ENCODE results near the gene BNIP3.
"Not testable (repeated sequence)": the region's sequence is repeated elsewhere in the genome, so short reads cannot be mapped to it uniquely, and the experiment has no call there.

DNA sequence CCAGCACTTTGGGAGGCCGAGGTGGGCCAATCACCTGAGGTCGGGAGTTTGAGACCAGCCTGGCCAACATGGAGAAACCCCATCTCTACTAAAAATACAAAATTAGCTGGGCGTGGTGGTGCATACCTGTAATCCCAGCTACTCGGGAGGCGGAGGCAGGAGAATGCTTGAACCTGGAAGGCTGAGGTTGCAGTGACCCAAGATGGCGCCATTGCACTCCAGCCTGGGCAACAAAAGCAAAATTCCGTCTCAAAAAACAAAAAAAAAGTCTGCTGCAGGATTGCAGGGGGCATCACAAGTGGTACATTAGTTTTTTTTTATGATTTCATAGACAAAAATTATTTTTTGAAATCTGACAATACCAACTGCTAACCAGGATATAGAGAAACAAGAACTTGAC lies 5.1 kb upstream of the BNIP3 start:
- TF ChIP-seq, protein P1, sequence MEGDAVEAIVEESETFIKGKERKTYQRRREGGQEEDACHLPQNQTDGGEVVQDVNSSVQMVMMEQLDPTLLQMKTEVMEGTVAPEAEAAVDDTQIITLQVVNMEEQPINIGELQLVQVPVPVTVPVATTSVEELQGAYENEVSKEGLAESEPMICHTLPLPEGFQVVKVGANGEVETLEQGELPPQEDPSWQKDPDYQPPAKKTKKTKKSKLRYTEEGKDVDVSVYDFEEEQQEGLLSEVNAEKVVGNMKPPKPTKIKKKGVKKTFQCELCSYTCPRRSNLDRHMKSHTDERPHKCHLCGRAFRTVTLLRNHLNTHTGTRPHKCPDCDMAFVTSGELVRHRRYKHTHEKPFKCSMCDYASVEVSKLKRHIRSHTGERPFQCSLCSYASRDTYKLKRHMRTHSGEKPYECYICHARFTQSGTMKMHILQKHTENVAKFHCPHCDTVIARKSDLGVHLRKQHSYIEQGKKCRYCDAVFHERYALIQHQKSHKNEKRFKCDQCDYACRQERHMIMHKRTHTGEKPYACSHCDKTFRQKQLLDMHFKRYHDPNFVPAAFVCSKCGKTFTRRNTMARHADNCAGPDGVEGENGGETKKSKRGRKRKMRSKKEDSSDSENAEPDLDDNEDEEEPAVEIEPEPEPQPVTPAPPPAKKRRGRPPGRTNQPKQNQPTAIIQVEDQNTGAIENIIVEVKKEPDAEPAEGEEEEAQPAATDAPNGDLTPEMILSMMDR (conservative IDR thresholded peaks at IDR 0.05; ENCODE audit: low read depth, low read length), result not testable (repeated sequence)
- TF ChIP-seq EZH2 (IDR thresholded peaks at IDR 0.05; ENCODE audit: borderline replicate concordance, low read depth, low read length, poor library complexity, severe bottlenecking), result not testable (repeated sequence)

Data from A673 (cell line).